H1 (cell line): Measurements from ENCODE around the gene NOX5. TPM values are rescaled to one million over a fixed set of nuclear protein-coding genes. Genes with fewer than 3 reads are reported as not detected.

Experiments
- CHD7 ChIP-seq: fragments of 300-600 bp; sonication (generic); IDR thresholded peaks from 2 replicates; pipeline ENCODE4 v1.7.1; 2012; ENCODE audit warnings: low read length, moderate library complexity, mild to moderate bottlenecking, inconsistent platforms; ENCODE audit not compliant: insufficient replicate concordance
- CTCF ChIP-seq, 3 experiments: IDR thresholded peaks; 1 replicate in 2 of 3; 2 replicates in 1 of 3; pipeline versions ENCODE4 v1.5.1 to v1.6.1; 2011; ENCODE audit warnings: low read length in 3 of 3, mild to moderate bottlenecking in 3 of 3, inconsistent platforms in 2 of 3, low read depth in 1 of 3, moderate library complexity in 1 of 3; ENCODE audit not compliant: insufficient read depth in 1 of 3; ENCODE audit errors: control extremely low read depth in 1 of 3
- E2F6 ChIP-seq: IDR thresholded peaks from 2 replicates; pipeline ENCODE4 v1.6.1; 2012; ENCODE audit warnings: inconsistent platforms
- EP300 ChIP-seq, 2 experiments: IDR thresholded peaks; 1 replicate in 1 of 2; 2 replicates in 1 of 2; pipeline ENCODE4 v1.6.1; 2011 to 2012; ENCODE audit warnings: low read depth in 2 of 2, low read length in 2 of 2, mild to moderate bottlenecking in 2 of 2, borderline replicate concordance in 1 of 2, inconsistent platforms in 1 of 2, moderate library complexity in 1 of 2
- PHF8 ChIP-seq: fragments of 200-600 bp; sonication (generic); conservative IDR thresholded peaks from 2 replicates; pipeline ENCODE4 v1.7.1; 2012; ENCODE audit warnings: low read depth, mild to moderate bottlenecking, inconsistent platforms, low read length, moderate library complexity
- RNF2 ChIP-seq: fragments of 200-900, 300-1000 bp; sonication (generic); IDR thresholded peaks from 2 replicates; pipeline ENCODE4 v1.7.1; 2016; ENCODE audit warnings: borderline replicate concordance, low read depth, mild to moderate bottlenecking, antibody characterized with exemption, low read length; ENCODE audit not compliant: poor library complexity, severe bottlenecking; ENCODE audit errors: missing control alignments
- ZNF274 ChIP-seq: IDR thresholded peaks from 2 replicates; pipeline ENCODE4 v1.7.0; 2012; ENCODE audit warnings: low read length, borderline replicate concordance; ENCODE audit errors: extremely low read depth
- polyA plus RNA-seq, 7 experiments: library from polyadenylated mRNA; depleted of rRNA in 3 of 7; stranded (reverse) in 5 of 7; unstranded in 2 of 7; fragments of >200 nt in 5 of 7; fragments of 200-250 nt in 2 of 7; gene quantifications; 1 replicate in 5 of 7; 2 replicates in 1 of 7; 4 replicates in 1 of 7; pipeline versions ENCODE4 v1.2.1 to v1.2.3, GENCODE V29; 2011 to 2013; ENCODE audit warnings: missing spikeins in 2 of 7, mixed read lengths in 2 of 7
- total RNA-seq: library from RNA; stranded (reverse); fragmentation: NEBNext Ultra II Directional; extraction: Animal tissue kit (Norgen Biotek cat#: 25700); gene quantifications from 2 replicates; pipeline ENCODE4 v1.2.1, GENCODE V29; 2021

The NOX5 gene
- total and polyA plus RNA-seq, 2 of the 8 experiments (the other 6 are each of a cell fraction or from before 2014, with no cell fraction given): under 0.01 TPM; not detected in 1

DNA sequence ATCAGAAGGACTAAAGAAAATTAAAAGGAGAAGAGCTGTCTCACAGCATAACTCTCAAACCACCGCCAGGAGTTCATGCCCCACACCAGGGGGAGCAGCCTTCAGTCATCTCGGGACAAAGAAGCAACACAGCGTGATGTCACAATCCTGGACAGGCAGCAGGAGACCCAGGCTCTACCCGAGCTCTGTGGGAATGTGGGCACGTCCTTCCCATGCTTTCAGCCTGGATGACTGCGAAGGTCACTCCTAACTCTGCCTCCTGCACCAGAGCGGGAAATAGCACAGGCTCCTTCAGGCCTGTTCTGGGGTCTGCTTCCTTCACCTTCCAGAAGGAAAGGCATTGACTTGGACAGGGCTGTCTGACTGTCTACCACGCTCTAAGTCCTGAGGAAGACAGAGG lies 31.3 kb downstream of the NOX5 start (continued):
- TF ChIP-seq CHD7 (no peak), E2F6 (peak; percentile 71), RNF2 (no peak), PHF8 (no peak), EP300 (IDR thresholded peaks at IDR 0.05; ENCODE audit: borderline replicate concordance in 1 of 2, low read depth in 2 of 2, low read length in 2 of 2) (no peak), ZNF274 (no peak), CTCF (IDR thresholded peaks at IDR 0.05; ENCODE audit: control extremely low read depth in 1 of 3, insufficient read depth in 1 of 3, low read depth in 1 of 3, low read length in 3 of 3) (peak in 2 of 3 experiments; percentile 15 to 22; a peak in 2 of 4 replicates)
- TF ChIP-seq, all 59 proteins: peak for 3
